GM19324 (cell line): ENCODE results near the gene DCAF8L2.
"Not testable (repeated sequence)": the region's sequence is repeated elsewhere in the genome, so short reads cannot be mapped to it uniquely, and the experiment has no call there.

Experiments used
- ATAC-seq: cut with Tn5 transposase; IDR thresholded peaks from one replicate; pipeline ENCODE4 v1.9.1; 2021; ENCODE audit warnings: mild to moderate bottlenecking, moderate library complexity; ENCODE audit not compliant: unreplicated experiment, low FRiP score

DCAF8L2 gene

DNA sequence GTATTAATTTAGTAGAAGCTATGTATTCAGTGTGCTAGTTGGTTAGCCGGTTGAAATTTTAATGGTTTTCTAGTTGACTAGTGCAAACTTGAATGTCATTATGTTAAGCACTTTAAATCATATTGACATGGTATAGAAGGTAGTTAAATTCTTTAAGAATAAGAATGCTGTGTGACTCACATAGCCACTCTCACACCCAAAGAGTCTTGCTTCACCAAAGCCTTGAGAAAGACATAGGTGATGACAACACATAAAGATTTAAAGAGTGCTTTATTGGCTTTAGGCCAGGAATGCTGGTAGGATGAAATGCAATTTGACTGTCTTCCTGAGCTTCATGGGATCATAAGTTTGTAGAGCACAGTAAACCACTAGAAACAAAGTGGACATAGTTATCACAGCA, 85.3 kb downstream of the DCAF8L2 start:
- no peak for ATAC-seq

DNA sequence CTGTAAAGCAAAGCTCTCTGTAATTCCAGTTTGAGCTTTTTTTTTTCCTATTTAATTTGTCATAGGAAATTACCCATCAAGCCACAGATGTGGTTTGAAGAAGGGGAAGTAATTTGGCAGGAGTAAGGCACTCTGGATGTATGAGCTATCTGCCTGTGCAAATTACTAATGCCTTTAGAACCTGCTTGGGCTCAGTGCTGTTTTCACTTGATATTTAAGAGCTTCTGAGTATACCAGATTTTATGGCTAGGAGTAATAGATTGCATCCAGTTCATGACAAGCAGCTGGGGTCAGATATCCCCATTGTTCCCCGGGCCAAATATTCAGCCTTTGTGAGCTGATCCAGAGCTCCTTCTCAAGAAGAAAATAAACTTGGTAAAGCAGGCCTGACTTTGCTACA, 89.1 kb downstream of the DCAF8L2 start:
- no peak for ATAC-seq

DNA sequence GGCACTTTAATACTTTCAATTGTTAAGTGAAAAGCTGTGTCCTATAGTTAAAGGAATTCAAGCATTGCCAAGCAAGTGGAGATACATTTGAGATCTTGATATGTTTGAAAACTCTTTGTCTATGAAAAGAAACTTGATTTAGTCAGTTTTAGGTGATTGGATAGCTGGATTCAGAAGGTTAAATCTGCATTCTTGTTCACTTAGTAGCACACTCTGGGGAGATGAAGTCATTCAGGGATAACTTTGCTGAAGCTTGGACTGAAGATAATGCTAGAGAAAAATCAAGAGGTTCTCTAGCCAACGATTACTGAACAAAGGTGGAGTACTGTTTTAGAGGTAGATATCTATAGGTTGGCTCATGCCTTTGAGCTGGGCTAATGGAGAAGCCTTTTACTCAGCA, 90.6 kb downstream of the DCAF8L2 start:
- no peak for ATAC-seq

DNA sequence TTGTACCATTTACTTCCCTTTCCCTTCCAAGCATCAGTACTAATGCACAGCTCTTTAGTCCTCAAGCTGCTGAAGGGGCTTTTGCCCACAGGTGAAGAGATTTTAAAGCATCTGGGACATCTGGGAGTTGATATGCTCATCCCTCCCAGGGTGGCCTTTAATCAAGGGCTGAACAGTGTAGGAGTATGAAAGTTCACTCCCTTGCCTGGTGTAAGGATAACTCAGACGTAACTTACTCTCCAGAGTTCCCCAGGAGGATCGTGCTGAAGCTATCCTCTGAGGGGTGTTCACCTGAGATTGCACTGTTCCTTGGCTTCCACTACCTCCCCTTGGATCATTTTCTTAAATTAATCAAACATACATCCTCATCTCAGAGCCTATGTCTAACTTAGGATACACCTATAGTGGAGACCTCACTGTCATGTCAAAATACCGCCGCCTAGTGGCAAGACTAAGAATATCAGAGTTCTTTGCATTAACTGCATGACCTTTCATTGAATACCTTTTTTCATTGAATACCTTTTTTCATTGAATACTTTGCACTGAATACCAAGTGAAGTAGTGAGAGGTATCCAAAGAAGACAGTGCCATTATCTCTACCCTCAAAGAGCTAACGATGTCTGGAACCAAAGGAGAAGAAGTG, 93.5 kb downstream of the DCAF8L2 start:
- not testable (repeated sequence) for ATAC-seq

- ATAC-seq, result no peak
Measured at GRCh38 chrX:27694667-27695066, 104.5 kb downstream of the DCAF8L2 start.

DNA sequence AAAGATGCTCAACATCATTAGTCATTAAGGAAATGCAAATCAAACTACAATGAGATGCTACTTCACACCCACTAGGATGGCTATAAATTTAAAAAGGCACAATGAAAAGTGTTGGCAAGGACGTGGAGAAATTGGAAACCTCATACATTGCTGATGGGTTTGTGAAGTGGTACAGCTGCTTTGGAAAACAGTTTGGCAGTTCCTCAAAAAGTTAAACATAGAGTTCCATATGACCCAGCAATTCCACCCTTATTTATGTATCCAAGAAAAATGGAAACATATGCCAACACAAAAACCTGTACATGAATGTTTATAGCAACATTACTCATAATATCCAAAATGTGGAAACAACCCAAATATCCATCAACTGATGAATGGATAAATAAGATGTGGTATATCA, 116.4 kb downstream of the DCAF8L2 start:
- ATAC-seq, result no peak

- no peak for ATAC-seq
Measured at GRCh38 chrX:27715610-27716009, 125.5 kb downstream of the DCAF8L2 start.

DNA sequence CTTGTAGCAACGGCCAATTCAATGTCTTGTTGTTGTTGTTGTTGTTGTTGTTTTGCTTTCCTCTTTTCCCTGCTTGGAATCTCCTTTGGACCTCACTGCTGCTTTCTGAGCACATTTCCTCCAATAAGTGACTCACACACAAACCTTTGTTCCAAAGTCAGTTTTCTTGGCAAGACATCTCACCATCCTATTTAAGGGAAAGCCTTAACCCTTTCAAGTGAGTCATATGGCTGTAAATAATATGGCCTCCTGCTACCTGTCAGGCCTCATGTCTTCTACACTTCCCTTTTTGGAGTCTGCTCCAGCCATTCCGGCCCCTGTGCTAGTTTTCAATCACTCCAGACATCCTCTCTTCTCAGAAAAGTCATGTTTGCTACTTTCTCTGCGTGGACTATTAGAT, 138.1 kb downstream of the DCAF8L2 start:
- ATAC-seq, result no peak

- no peak for ATAC-seq
Measured at GRCh38 chrX:27731962-27732361, 141.8 kb downstream of the DCAF8L2 start.

DNA sequence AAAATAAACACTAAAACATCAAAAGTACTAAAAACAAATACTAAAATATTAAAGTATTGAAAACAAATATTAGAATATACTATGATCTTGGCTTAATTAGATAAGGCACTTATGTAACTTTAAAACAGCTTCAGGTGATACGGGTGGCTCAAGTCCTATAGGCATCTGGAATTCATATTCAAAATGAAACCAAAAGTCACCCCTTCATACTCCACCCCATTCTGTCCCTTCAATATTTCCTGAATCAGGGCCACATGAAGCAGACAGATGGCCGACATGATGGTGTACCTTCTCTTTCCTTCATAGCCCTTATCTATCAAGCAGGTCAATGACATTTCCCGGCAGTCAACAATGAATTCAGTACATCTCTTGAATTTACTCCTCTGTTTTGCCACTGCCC, 145.8 kb downstream of the DCAF8L2 start:
- no peak for ATAC-seq

DNA sequence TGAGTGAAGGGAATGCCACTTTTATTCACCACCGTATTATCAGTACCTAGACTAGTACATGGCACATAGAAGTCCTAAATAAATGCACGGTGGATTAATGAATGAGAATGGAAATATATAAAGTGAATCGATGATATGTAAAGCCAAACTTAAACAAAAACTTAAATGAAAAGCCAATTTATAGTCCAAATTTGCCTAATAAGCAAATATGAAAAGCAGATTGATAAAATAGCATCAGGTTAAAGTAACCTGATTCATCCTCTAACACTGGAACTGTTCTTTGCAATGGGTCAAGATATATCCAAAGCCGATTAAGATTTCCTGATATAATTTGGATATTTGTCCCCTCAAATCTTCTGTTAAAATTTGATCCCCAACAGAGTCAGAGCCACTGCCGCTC, 150.8 kb downstream of the DCAF8L2 start:
- ATAC-seq, result no peak

DNA sequence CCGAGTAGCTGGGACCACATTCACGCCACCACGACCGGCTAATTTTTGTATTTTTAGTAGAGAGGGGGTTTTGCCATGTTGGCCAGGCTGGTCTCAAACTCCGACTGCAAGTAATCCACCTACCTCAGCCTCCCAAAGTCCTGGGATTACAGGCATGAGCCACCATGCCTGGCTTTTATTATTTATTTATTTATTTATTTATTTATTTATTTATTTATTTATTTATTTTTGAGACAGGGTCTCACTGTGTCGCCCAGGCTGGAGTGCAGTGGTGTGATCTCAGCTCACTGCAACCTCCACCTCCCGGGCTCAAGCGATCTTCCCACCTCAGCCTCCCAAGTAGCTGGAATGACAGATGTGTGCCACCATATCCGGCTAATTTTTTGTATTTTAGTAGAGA, 153.4 kb downstream of the DCAF8L2 start:
- ATAC-seq, result not testable (repeated sequence)

DNA sequence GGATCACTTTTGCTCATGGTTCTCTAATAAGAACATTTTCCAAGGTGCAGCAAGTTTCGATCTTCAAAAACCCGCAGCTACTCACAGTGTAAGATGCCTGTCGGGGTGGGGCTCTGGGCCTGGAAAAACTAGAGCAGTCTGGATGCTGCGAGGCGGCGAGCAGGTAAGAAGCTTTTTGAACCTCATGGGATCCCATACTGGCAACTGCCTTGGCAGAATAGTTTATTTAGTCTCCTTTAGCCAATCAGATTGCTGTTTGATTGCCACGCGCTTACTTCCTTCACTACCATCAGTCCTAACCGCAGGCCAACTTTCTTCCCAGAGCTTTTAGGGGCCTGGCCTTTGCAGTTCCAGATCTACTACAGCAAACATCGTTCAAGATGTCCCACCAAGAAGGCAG, 156.4 kb downstream of the DCAF8L2 start:
- no peak for ATAC-seq

DNA sequence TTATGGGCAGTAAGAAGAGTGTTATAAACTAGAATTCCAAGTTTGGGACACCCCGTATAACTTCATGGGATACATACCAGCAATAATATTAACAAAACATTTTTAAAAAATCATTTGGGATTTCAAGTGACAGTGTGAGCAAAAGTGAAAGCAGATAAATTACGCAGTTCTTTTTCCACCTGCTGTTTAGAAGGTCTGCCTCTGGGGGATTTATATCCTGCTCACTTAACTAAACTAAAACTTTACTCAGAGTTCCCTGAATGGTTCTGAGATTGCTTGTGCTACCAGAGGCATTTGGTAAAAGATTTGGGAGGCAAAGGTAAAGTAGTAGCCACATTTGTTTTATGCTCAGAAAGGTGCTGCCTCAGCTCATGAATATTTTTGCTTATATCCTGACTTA, 160.2 kb downstream of the DCAF8L2 start:
- ATAC-seq, result not testable (repeated sequence)

DNA sequence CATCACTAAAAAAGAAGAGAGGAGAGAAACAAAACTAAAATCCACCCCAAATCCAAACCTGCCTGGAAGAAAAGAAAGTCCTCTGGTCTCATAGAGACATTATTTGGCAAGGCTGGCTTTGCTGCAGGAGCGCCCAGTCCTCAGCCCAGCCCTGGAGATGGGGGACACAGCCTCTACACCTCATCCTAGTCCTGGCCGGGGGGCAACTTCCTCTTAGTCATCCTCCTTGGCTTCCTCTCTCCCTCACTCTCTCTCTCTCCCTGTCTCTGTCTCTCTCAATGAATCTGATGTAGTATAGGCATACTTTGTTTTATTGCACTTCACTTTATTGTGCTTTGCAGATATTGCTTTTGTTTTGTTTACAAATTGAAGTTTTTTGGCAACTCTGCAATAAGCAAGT, 161.8 kb downstream of the DCAF8L2 start:
- ATAC-seq, result no peak

DNA sequence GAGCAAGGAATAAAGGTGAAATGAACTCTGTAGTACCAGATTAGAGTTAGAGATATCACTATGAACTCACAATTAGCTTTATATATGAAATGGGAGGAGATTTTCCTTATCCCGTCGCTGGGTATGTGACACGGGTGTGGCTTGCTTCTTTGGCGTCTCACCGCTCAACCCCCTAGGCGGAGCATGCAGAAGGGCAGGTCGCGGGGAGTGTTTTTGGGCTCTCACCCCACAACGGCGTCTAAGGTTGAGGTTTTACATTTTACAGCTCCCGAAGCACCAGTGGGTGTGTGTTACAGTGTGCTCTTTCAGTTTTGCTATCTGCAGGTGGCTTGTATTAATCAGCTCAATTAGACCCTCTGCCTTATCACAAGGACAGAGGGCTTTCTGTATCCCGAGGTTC, 175.6 kb downstream of the DCAF8L2 start:
- ATAC-seq, result no peak

- no peak for ATAC-seq
Measured at GRCh38 chrX:27767387-27767786, 177.2 kb downstream of the DCAF8L2 start.

- no peak for ATAC-seq
Measured at GRCh38 chrX:27775984-27776383, 185.8 kb downstream of the DCAF8L2 start.

- no peak for ATAC-seq
Measured at GRCh38 chrX:27796640-27797257, 206.6 kb downstream of the DCAF8L2 start.

GRCh38 chrX:27797575-27797974, 207.4 kb downstream of the DCAF8L2 start:
- ATAC-seq, result no peak
